Psoas muscle (tissue), 8 donors: ENCODE results near the gene SP7. TPM values are rescaled to one million over a fixed set of nuclear protein-coding genes. Genes with fewer than 3 reads are reported as not detected.

ENCODE experiments used
- ATAC-seq, 4 donors: fragments of 200-7000 bp; cut with Tn5 transposase; one replicate each; pipeline ENCODE4 v1.9.1; 2020; ENCODE audit warnings: moderate library complexity in 3 of 4, mild to moderate bottlenecking in 2 of 4
- DNase-seq, 2 donors: peaks; one replicate each; pipeline ENCODE4 v3.0.0-alpha.2; 2020
- H3K27ac ChIP-seq: fragments of 200-600 bp; one replicate; pipeline ENCODE4 v1.8.0; 2022
- H3K27me3 ChIP-seq, 3 donors: fragments of 200-600 bp in 1 of 3; one replicate each; pipeline versions ENCODE4 v1.6.1 to v1.8.0; 2013 to 2022; ENCODE audit warnings: low read length in 2 of 3, mild to moderate bottlenecking in 2 of 3, moderate library complexity in 1 of 3; ENCODE audit not compliant: insufficient read depth in 3 of 3
- H3K36me3 ChIP-seq, 2 donors: fragments of 200-600 bp in 1 of 2; one replicate each; pipeline versions ENCODE4 v1.6.1 to v1.8.0; 2013 to 2022; ENCODE audit warnings: low read depth in 1 of 2, mild to moderate bottlenecking in 1 of 2, moderate library complexity in 1 of 2; ENCODE audit not compliant: insufficient read depth in 1 of 2
- H3K4me1 ChIP-seq: fragments of 200-600 bp; one replicate; pipeline ENCODE4 v1.8.0; 2022
- H3K4me3 ChIP-seq: fragments of 200-600 bp; one replicate; pipeline ENCODE4 v1.8.0; 2022; ENCODE audit warnings: mild to moderate bottlenecking
- H3K9me3 ChIP-seq: fragments of 200-600 bp; one replicate; pipeline ENCODE4 v1.8.0; 2022
- WGBS, 3 donors: extraction: QIAGEN DNeasy Blood & Tissue Kit; methylation state at CpG; one replicate each; pipeline versions ENCODE4 v1.1.6 to v1.1.7; 2013; 5-methylcytosine and 5-hydroxymethylcytosine counted together
- intact Hi-C, 2 donors: fragments of 100-400 bp; cut with DNase I; formaldehyde crosslinking; loops; one replicate each; pipeline versions ENCODE4 v1.11.0 to v1.14.2; 2022
- polyA plus RNA-seq, 3 donors: library from polyadenylated mRNA; stranded (reverse); fragments of 200-250 nt; gene quantifications; one replicate each; pipeline ENCODE4 v1.2.3, GENCODE V29; 2013
- total RNA-seq, 4 donors: library from RNA; stranded (reverse); fragmentation: NEBNext Ultra II Directional in 2 of 4; extraction: Animal tissue kit (Norgen Biotek cat#: 25700) in 2 of 4; gene quantifications; one replicate each; pipeline versions ENCODE4 v1.2.1 to v1.2.4, GENCODE V29; 2021 to 2023
- TF ChIP-seq, protein P1 (sequence below): fragments of 200-600 bp; IDR thresholded peaks from one replicate; pipeline ENCODE4 v1.8.0; 2022; ENCODE audit warnings: antibody characterized with exemption
- donor health status: healthy with polysubstance abuse.
- donor health status: DM: no; HTN: no; CAD: no; lungs with moderate emphysema.
- donor health status: Bipolar disorder and iron deficiency.
- donor health status: healthy.
- donor health status: DM: yes; HTN: yes; CAD: no.
- donor health status: DM: no; HTN: no; CAD: no.
- donor health status: DM: no; HTN: no; CAD: no.
- donor health status: DM: yes; HTN: yes; CAD: no.

The SP7 gene
- total and polyA plus RNA-seq, 7 donors, result not detected

DNA sequence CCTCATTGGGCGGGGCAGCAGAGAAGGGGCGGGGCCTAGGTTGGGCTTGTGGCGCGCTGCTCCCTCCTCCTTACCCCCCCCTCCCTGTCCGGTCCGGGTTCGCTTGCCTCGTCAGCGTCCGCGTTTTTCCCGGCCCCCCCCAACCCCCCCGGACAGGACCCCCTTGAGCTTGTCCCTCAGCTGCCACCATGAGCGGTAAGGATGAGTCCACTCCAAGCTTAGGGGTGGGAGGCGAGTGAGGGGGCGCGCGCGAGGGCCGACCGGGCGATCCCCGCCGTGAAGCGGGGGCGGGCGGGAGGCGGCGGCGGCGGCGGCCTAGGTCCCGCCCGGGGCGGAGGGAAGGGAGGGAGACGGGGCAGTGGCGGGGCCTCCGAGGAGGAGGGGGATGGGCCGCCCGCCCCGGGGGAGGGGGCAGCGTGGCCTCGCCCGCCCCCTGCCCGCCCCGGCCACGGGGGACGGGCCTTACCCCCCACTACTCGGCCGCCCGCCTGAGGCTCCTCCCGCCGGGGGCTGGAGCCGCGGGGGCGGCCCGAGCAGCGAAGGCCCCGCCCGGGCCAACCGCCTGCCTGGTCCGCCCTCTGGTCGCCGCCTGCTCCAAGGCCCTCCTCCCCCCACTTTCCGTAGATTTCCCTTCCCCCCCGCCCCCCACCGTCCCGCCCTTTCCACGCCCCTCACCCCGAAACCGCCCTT, 44.1 kb upstream of the SP7 start, which contains the start of gene SP1:
SP1 (plus strand) TSS at position 73 of the 690 bp plus-strand sequence; CDS start at position 189, 116 bp downstream.
- Histone ChIP-seq H3K4me1 (peaks cover 46% of the 10 kb centered on the region), H3K4me3 (peak within 1 kb of the TSS; percentile 72), H3K27ac (peak within 1 kb of the TSS; percentile 97), H3K36me3 (peaks cover 7 to 41% of the 10 kb centered on the region in 2 donors), H3K27me3 (no peaks in the 10 kb centered on the region), H3K9me3 (no peaks in the 10 kb centered on the region)
- ATAC-seq, result peak; percentile 47 to 68 (median 64)
- 0 to 1% (median 1%) methylated on average over 15 to 67 of the region's 71 CpGs for WGBS, 3 donors
- DNase-seq, result peak; percentile 92 to 95
- intact Hi-C loops, result no loop called here
- TF ChIP-seq, protein P1, sequence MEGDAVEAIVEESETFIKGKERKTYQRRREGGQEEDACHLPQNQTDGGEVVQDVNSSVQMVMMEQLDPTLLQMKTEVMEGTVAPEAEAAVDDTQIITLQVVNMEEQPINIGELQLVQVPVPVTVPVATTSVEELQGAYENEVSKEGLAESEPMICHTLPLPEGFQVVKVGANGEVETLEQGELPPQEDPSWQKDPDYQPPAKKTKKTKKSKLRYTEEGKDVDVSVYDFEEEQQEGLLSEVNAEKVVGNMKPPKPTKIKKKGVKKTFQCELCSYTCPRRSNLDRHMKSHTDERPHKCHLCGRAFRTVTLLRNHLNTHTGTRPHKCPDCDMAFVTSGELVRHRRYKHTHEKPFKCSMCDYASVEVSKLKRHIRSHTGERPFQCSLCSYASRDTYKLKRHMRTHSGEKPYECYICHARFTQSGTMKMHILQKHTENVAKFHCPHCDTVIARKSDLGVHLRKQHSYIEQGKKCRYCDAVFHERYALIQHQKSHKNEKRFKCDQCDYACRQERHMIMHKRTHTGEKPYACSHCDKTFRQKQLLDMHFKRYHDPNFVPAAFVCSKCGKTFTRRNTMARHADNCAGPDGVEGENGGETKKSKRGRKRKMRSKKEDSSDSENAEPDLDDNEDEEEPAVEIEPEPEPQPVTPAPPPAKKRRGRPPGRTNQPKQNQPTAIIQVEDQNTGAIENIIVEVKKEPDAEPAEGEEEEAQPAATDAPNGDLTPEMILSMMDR, result no peak

- Histone ChIP-seq H3K4me3 (peak overlapping the region; percentile 72), H3K9me3 (no peaks in the 10 kb centered on the region), H3K27ac (peak overlapping the region; percentile 97), H3K36me3 (peaks cover 7 to 34% of the 10 kb centered on the region in 2 donors), H3K27me3 (no peaks in the 10 kb centered on the region), H3K4me1 (peaks cover 42% of the 10 kb centered on the region)
- TF ChIP-seq, protein P1, result no peak
- intact Hi-C loops, result no loop called here
- peak; percentile 97 to 99 for DNase-seq
- 0% methylated on average over 29 of the region's 29 CpGs for WGBS, 3 donors
- ATAC-seq, result peak; percentile 82 to 84 (median 83)
These were observed 43.4 kb upstream of the SP7 start for GRCh38 chr12:53379389-53380103.

GRCh38 chr12:53378724-53379388, 42.7 kb upstream of the SP7 start:
- Histone ChIP-seq H3K4me1 (peaks cover 35% of the 10 kb centered on the region), H3K36me3 (peaks cover 7 to 29% of the 10 kb centered on the region in 2 donors), H3K9me3 (no peaks in the 10 kb centered on the region), H3K27ac (peak overlapping the region; percentile 89), H3K4me3 (peak overlapping the region; percentile 64), H3K27me3 (no peaks in the 10 kb centered on the region)
- DNase-seq (no peak), ATAC-seq (peak in 1 of 4 donors; percentile 1)
- TF ChIP-seq, protein P1, result no peak
- intact Hi-C loops, result no loop called here
- 9 to 13% (median 10%) methylated on average over 23 of the region's 23 CpGs for WGBS, 3 donors

- TF ChIP-seq, protein P1, result no peak
- peaks cover 28% of the 10 kb centered on the region for H3K4me1 ChIP-seq
- 97% methylated on average over 12 of the region's 12 CpGs for WGBS, 3 donors
- no peaks in the 10 kb centered on the region for H3K27me3 ChIP-seq
- ATAC-seq (no peak), DNase-seq (no peak)
- no peak overlapping the region for H3K4me3 ChIP-seq
- intact Hi-C loops, result no loop called here
- H3K27ac ChIP-seq, result peak overlapping the region; percentile 89
- H3K9me3 ChIP-seq, result no peaks in the 10 kb centered on the region
- peaks cover 7 to 22% of the 10 kb centered on the region in 2 donors for H3K36me3 ChIP-seq
These were observed 42.1 kb upstream of the SP7 start for GRCh38 chr12:53378222-53378621.
